HL-60 (cell line): Measurements from ENCODE around the gene STKLD1.

Experiments
- DNase-seq, 2 experiments: peaks; one replicate each; pipeline ENCODE4 v3.0.0-alpha.2; 2010 to 2020; ENCODE audit warnings: low read depth in 1 of 2, low spot score in 1 of 2
- H3K27ac ChIP-seq: fragments of 250-450 bp; sonication (Bioruptor Pico); replicated peaks from 2 replicates; pipeline ENCODE4 v1.5.1; 2020; ENCODE audit warnings: mild to moderate bottlenecking, moderate library complexity
- H3K27me3 ChIP-seq: fragments of 250-450 bp; sonication (Bioruptor Pico); 2 replicates; pipeline ENCODE4 v1.5.1; 2021; ENCODE audit warnings: mild to moderate bottlenecking, moderate library complexity; ENCODE audit not compliant: insufficient read depth, poor library complexity, severe bottlenecking
- H3K4me3 ChIP-seq: replicated peaks from 2 replicates; pipeline ENCODE4 v1.5.1; 2011; ENCODE audit warnings: mild to moderate bottlenecking, control low read depth, low read length; ENCODE audit not compliant: insufficient read depth
- CTCF ChIP-seq: IDR thresholded peaks from one replicate; pipeline ENCODE4 v1.5.1; 2011; ENCODE audit warnings: low read length, control low read depth, inconsistent platforms; ENCODE audit not compliant: insufficient read depth
- GABPA ChIP-seq: IDR thresholded peaks from 2 replicates; pipeline ENCODE4 v1.6.1; 2012; ENCODE audit warnings: low read depth
- POLR2AphosphoS5 ChIP-seq: IDR thresholded peaks from 2 replicates; pipeline ENCODE4 v1.6.1; 2012; ENCODE audit warnings: low read depth
- REST ChIP-seq: IDR thresholded peaks from 2 replicates; pipeline ENCODE4 v1.6.1; 2012; ENCODE audit warnings: low read depth; ENCODE audit not compliant: insufficient replicate concordance
- SPI1 ChIP-seq: IDR thresholded peaks from 2 replicates; pipeline ENCODE4 v1.6.1; 2012; ENCODE audit warnings: low read depth, mild to moderate bottlenecking, borderline replicate concordance

The STKLD1 gene

GRCh38 chr9:133427658-133428348 lies 51.6 kb downstream of the STKLD1 start:
- no peak for DNase-seq
- Histone ChIP-seq H3K27ac (no peak overlapping the region), H3K4me3 (no peak overlapping the region), H3K27me3 (peaks cover 8% of the 10 kb centered on the region)
- no peak for TF ChIP-seq POLR2AphosphoS5
- no peak for TF ChIP-seq SPI1
- TF ChIP-seq CTCF = no peak
- no peak for TF ChIP-seq REST
- TF ChIP-seq GABPA = no peak

GRCh38 chr9:133428617-133429101 lies 52.5 kb downstream of the STKLD1 start:
- no peak for DNase-seq
- H3K27ac ChIP-seq = no peak overlapping the region
- H3K4me3 ChIP-seq = no peak overlapping the region
- H3K27me3 ChIP-seq = peaks cover 8% of the 10 kb centered on the region
- TF ChIP-seq REST (no peak), GABPA (no peak), SPI1 (no peak), CTCF (no peak), POLR2AphosphoS5 (no peak)

GRCh38 chr9:133429214-133429613 lies 53.0 kb downstream of the STKLD1 start:
- no peak for DNase-seq
- Histone ChIP-seq H3K4me3 (no peak overlapping the region), H3K27ac (no peak overlapping the region), H3K27me3 (peaks cover 8% of the 10 kb centered on the region)
- no peak for TF ChIP-seq GABPA
- TF ChIP-seq CTCF = no peak
- no peak for TF ChIP-seq REST
- no peak for TF ChIP-seq POLR2AphosphoS5
- TF ChIP-seq SPI1 = no peak
